Heart left ventricle (tissue), 13 donors: Measurements from ENCODE around the gene DNAH14.

Experiments
- CTCF ChIP-seq, 12 donors: fragments of 200-600 bp; sonication (generic) in 4 of 12; IDR thresholded peaks; one replicate each; pipeline versions ENCODE4 v1.5.0 to v1.8.0; 2018 to 2022; ENCODE audit warnings: antibody characterized with exemption in 12 of 12, mild to moderate bottlenecking in 5 of 12
- POLR2A ChIP-seq, 2 donors: fragments of 450-650 bp; IDR thresholded peaks; one replicate each; pipeline ENCODE4 v1.6.1; 2017; ENCODE audit warnings: antibody characterized with exemption in 2 of 2, mild to moderate bottlenecking in 2 of 2, moderate library complexity in 2 of 2
- donor health status: ischemic (EF 13 %, LVEDD 7.1; RV severe dilation, severe dysfunction).
- donor health status: DM: no; HTN: yes; CAD: no.
- donor health status: DM: no; HTN: no; CAD: no.
- donor health status: ischemic (EF 25% LVEDD 6.9; RV normal size, moderate dysfunction).
- donor health status: ischemic (EF 25% LVEDD 5.7; RV mildly dilated, moderate dysfunction).
- donor health status: ischemic (EF 35%, LVEDD 5.7; RV mildly dilated, moderate dysfunction).
- donor health status: nonischemic (EF 11% LVEDD 7.7; RV severe dilation, severe dysfunction).
- donor health status: DM: yes; HTN: yes; CAD: no.
- donor health status: PGD.
- donor health status: ischemic (EF 29% LVEDD 5.4; RV normal size, mild dysfunction).
- donor health status: nonischemic (EF 23%, LVEDD 6.1; RV moderate dilation, normal function).

GRCh38 chr1:225422795-225423517 is 493.5 kb downstream of the DNAH14 start:
- no peak for TF ChIP-seq POLR2A (IDR thresholded peaks at IDR 0.05)
- TF ChIP-seq CTCF (IDR thresholded peaks at IDR 0.05) = no peak
